MCF 10A (cell line): Measurements from ENCODE around the gene SEC14L2. TPM values are rescaled to one million over a fixed set of nuclear protein-coding genes. Genes with fewer than 3 reads are reported as not detected.

Experiments
- BruUV-seq: library from RNA; stranded (reverse); fragments of 400-500 nt; replicated peaks from 2 replicates; lab custom pipeline; 2021; lab: Mats Ljungman, UMichigan
- CTCF ChIA-PET: fragments of 300-600 bp; sonication (Branson Sonifier 250); formaldehyde crosslinking; extraction: SDS; loops from one replicate; lab custom pipeline; 2021; ENCODE audit warnings: antibody characterized with exemption, inconsistent platforms; lab: Yijun Ruan, JAX
- POLR2A ChIA-PET: fragments of 300-600, 350-650 bp; sonication (Branson Sonifier 250); formaldehyde crosslinking; extraction: SDS; loops from one replicate; lab custom pipeline; 2020; ENCODE audit warnings: antibody characterized with exemption, inconsistent platforms; lab: Yijun Ruan, JAX
- DNase-seq: peaks from one replicate; pipeline ENCODE4 v3.0.0-alpha.2; 2018; ENCODE audit not compliant: unreplicated experiment
- H3K27ac Mint-ChIP-seq: one replicate; pipeline ENCODE4 v1.8.0; 2022; ENCODE audit warnings: mild to moderate bottlenecking, low read depth, mixed read lengths; ENCODE audit not compliant: unreplicated experiment
- H3K27me3 Mint-ChIP-seq: one replicate; pipeline ENCODE4 v1.8.0; 2022; ENCODE audit warnings: mixed read lengths; ENCODE audit not compliant: insufficient read depth, unreplicated experiment
- H3K36me3 Mint-ChIP-seq: one replicate; pipeline ENCODE4 v1.8.0; 2022; ENCODE audit warnings: mild to moderate bottlenecking, moderate library complexity, mixed read lengths; ENCODE audit not compliant: insufficient read depth, unreplicated experiment
- H3K4me1 Mint-ChIP-seq: one replicate; pipeline ENCODE4 v1.8.0; 2022; ENCODE audit warnings: mixed read lengths; ENCODE audit not compliant: insufficient read depth, unreplicated experiment
- H3K4me3 Mint-ChIP-seq: one replicate; pipeline ENCODE4 v1.8.0; 2022; ENCODE audit warnings: mild to moderate bottlenecking, moderate library complexity, mixed read lengths; ENCODE audit not compliant: unreplicated experiment
- H3K9me3 Mint-ChIP-seq: one replicate; pipeline ENCODE4 v1.8.0; 2022; ENCODE audit warnings: mixed read lengths; ENCODE audit not compliant: unreplicated experiment
- CTCF ChIP-seq: fragments of 200-600 bp; IDR thresholded peaks from one replicate; pipeline ENCODE4 v1.8.0; 2022; ENCODE audit warnings: antibody characterized with exemption, mild to moderate bottlenecking; ENCODE audit not compliant: unreplicated experiment
- intact Hi-C: fragments of 100-400 bp; cut with micrococcal nuclease; formaldehyde crosslinking; loops from 2 replicates; pipeline ENCODE4 v1.14.1; 2022
- total RNA-seq: library from RNA; stranded (reverse); gene quantifications from 2 replicates; pipeline ENCODE4 v1.2.3, GENCODE V29; 2022

The SEC14L2 gene
- total RNA-seq, 1 experiment from 2014 or later = 29.1 TPM

- peak overlapping the region; percentile 90 for H3K4me3 Mint-ChIP-seq
- peaks cover 51% of the 10 kb centered on the region for H3K36me3 Mint-ChIP-seq
- no peaks in the 10 kb centered on the region for H3K27me3 Mint-ChIP-seq
- POLR2A ChIA-PET = interaction anchor here (0.5 to 14.3 kb wide), 19 partner anchors 9 to 827 kb away, joined by 3 to 532 read pairs (median 4); partner anchors contain the start of genes CASTOR1, CCDC157, MORC2 and PES1
- TF ChIP-seq CTCF = no peak
- CTCF ChIA-PET = interaction anchor here (0.6 to 8.4 kb wide), 14 partner anchors 11 to 332 kb away, joined by 3 to 83 read pairs (median 6); partner anchors contain the start of gene SEC14L2
- no peaks in the 10 kb centered on the region for H3K9me3 Mint-ChIP-seq
- peaks cover 44% of the 10 kb centered on the region for H3K4me1 Mint-ChIP-seq
- intact Hi-C loops = no loop called here
- H3K27ac Mint-ChIP-seq = peak overlapping the region; percentile 97
- BruUV-seq = no TSS peak
- peak; percentile 100 for DNase-seq
Observed at GRCh38 chr22:30423959-30424533, 27.2 kb downstream of the SEC14L2 start.

GRCh38 chr22:30424534-30425326, 27.9 kb downstream of the SEC14L2 start:
- Mint-ChIP-seq H3K27me3 (no peaks in the 10 kb centered on the region), H3K27ac (peak overlapping the region; percentile 97), H3K9me3 (no peaks in the 10 kb centered on the region), H3K4me1 (peaks cover 44% of the 10 kb centered on the region), H3K4me3 (peak overlapping the region; percentile 90), H3K36me3 (peaks cover 44% of the 10 kb centered on the region)
- BruUV-seq = TSS peak; percentile 7
- TF ChIP-seq CTCF = peak; percentile 10
- CTCF ChIA-PET = interaction anchor here (0.6 to 8.4 kb wide), 15 partner anchors 12 to 331 kb away, joined by 3 to 83 read pairs (median 4); partner anchors contain the start of gene SEC14L2
- POLR2A ChIA-PET = interaction anchor here (0.5 to 14.3 kb wide), 14 partner anchors 8 to 544 kb away, joined by 3 to 532 read pairs (median 6); partner anchors contain the start of genes CASTOR1, CCDC157, MORC2 and PES1
- intact Hi-C loops = loop anchor here (5.0 kb wide), 1 partner anchor 217 kb away; no protein-coding TSS in a partner anchor
- DNase-seq = peak; percentile 67

GRCh38 chr22:30425327-30425615, 28.5 kb downstream of the SEC14L2 start:
- H3K4me1 Mint-ChIP-seq = peaks cover 42% of the 10 kb centered on the region
- no TSS peak for BruUV-seq
- DNase-seq = no peak
- H3K27me3 Mint-ChIP-seq = no peaks in the 10 kb centered on the region
- no peak for TF ChIP-seq CTCF
- ChIA-PET POLR2A (interaction anchor here (1.4 to 14.3 kb wide), 8 partner anchors 16 to 544 kb away, joined by 4 to 532 read pairs (median 15); partner anchors contain the start of genes CASTOR1, CCDC157, MORC2 and RNF215), CTCF (interaction anchor here (0.6 to 8.4 kb wide), 8 partner anchors 12 to 197 kb away, joined by 3 to 83 read pairs (median 6); partner anchors contain the start of gene SEC14L2)
- intact Hi-C loops = loop anchor here (5.0 kb wide), 1 partner anchor 218 kb away; no protein-coding TSS in a partner anchor
- H3K36me3 Mint-ChIP-seq = peaks cover 39% of the 10 kb centered on the region
- H3K27ac Mint-ChIP-seq = peak overlapping the region; percentile 77
- peak overlapping the region; percentile 90 for H3K4me3 Mint-ChIP-seq
- no peaks in the 10 kb centered on the region for H3K9me3 Mint-ChIP-seq
